GM18526 (cell line): Measurements from ENCODE around the gene PLIN1.

ENCODE experiments used
- POLR2A ChIP-seq: IDR thresholded peaks from 3 replicates; pipeline ENCODE4 v1.6.1; 2011; ENCODE audit not compliant: insufficient read length; ENCODE audit errors: extremely low read depth

PLIN1 gene

DNA sequence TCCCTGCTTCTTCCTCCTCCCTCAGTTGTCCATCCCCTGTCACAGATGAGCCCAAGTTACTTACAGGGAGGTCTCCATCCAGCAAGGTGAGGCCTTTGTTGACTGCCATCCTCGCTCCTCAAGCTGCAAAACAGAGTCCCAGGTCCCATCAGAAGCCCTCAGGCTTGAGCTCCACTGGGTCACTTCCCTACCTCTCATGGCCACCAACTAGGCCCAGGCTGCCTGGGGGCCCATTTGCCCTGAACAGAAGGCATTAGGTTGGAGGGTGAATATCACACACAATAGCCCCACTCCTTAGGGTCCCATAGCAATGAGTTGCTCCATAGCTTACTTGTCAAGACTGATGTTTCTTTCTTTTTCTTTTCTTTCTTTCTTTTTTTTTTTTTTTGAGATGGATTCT lies 1.8 kb downstream of the PLIN1 start:
- no peak for TF ChIP-seq POLR2A

GRCh38 chr15:89675606-89676005 lies 3.6 kb downstream of the PLIN1 start:
- TF ChIP-seq POLR2A, result no peak

GRCh38 chr15:89674526-89674925 lies 4.6 kb downstream of the PLIN1 start:
- TF ChIP-seq POLR2A, result no peak

DNA sequence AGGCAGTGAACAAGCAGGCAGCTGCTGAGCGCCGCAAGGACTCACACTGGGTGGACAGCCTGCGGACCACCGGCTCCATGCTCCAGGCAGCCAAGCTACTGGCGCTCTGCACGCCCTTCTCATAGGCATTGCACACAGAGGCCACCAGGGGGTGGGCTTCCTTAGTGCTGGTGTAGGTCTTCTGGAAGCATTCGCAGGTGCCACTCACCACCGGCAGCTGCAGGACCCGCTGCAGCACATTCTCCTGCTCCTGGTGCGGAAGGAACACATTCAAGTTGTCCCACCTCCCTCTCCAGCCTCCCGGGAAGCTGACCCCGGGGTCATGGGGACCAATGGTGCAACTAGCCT lies 6.0 kb downstream of the PLIN1 start:
- TF ChIP-seq POLR2A, result no peak

DNA sequence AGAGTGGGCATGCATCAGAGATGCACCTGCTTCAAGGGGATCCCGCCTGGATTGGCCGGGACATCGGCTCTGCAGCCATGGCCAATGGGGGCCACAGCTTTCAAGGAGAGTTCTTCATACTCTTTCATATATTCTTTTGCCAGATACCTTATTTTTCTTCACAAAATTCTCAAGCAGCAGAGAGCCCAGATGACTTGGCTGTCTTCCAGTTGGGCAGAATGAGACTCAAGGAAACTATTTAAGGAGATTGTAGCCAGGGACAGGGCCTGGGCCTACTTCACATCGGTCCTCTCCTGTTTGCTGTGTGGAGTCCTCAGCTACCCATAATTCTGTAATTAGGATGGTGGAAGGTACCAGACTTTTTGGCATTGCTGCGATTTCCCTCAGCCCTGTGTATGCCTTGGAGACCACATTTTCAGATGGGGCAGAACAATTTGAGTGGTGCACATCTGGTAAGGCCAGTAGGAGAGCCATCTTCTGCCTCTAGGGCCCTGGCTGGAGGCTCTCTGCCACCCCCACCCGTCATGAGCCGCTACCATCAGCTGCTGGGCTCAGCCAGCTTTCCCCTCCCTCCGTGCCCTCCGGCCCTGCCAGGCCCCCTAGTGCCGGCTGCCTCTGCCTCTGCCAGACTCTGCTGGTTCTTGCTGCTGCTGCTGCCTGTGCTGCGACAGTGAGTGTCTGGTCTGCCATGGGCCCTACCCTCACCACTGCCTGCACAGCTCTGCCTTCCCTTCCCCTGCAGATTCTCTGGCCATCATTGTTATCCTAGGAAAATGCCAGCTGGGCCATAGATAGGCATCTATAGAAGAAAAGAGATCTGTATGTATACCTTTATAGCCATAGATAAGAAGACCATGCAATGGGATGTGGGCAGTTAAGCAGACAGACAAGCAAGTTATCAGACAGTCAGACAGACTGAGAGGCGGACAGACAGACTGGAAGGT lies 6.7 kb downstream of the PLIN1 start:
- TF ChIP-seq POLR2A, result no peak

- no peak for TF ChIP-seq POLR2A
Measured at GRCh38 chr15:89671687-89672086, 7.5 kb downstream of the PLIN1 start.

- TF ChIP-seq POLR2A, result no peak
Measured at GRCh38 chr15:89670971-89671560, 8.1 kb downstream of the PLIN1 start.

GRCh38 chr15:89669941-89670340 lies 9.2 kb downstream of the PLIN1 start:
- no peak for TF ChIP-seq POLR2A

DNA sequence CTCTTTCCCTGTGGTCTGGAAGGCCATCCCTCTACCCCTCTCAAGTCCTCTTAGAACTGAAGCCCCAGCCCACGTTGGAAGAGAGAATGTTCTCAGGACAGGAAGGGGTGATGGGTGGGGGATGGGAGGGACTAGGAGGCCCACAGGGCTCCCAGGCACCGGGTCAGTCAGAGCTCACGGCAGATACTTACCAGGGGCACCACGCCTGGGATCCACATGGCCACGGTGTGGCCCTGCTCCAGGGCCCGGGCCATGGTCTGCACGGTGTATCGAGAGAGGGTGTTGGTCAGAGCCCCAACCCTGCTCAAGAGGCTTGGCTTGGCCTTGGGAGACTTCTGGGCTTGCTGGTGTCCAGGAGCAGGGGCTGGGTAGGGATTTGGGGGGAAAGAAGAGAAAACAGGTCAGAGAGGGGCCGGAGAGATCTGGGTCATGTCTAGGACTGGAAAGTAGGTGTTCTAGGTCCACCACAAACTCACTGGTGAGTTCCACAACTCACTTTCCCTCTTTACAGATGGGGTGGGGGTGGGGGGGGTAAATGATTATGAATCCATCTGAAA lies 9.8 kb downstream of the PLIN1 start:
- TF ChIP-seq POLR2A, result no peak

DNA sequence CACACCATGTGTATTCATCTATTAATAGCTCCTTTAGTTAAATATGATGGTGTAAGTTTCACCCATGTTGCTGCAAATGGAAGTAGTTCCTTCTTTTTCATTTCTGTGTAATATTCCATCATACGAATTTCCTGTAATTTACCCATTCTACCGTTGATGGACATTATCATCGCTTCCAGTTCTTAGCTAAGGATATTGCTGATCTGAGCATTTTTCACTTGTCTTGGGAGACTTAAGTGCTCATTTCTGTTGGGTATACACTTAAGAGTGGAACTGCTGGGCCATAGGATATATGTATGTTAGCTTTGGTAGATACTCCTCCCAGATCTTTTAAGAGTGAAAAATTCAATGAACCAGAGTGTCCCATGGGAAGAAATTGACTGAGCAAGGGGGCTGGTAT lies 11.0 kb downstream of the PLIN1 start:
- TF ChIP-seq POLR2A, result no peak

- no peak for TF ChIP-seq POLR2A
Measured at GRCh38 chr15:89667706-89667960, 11.5 kb downstream of the PLIN1 start.

DNA sequence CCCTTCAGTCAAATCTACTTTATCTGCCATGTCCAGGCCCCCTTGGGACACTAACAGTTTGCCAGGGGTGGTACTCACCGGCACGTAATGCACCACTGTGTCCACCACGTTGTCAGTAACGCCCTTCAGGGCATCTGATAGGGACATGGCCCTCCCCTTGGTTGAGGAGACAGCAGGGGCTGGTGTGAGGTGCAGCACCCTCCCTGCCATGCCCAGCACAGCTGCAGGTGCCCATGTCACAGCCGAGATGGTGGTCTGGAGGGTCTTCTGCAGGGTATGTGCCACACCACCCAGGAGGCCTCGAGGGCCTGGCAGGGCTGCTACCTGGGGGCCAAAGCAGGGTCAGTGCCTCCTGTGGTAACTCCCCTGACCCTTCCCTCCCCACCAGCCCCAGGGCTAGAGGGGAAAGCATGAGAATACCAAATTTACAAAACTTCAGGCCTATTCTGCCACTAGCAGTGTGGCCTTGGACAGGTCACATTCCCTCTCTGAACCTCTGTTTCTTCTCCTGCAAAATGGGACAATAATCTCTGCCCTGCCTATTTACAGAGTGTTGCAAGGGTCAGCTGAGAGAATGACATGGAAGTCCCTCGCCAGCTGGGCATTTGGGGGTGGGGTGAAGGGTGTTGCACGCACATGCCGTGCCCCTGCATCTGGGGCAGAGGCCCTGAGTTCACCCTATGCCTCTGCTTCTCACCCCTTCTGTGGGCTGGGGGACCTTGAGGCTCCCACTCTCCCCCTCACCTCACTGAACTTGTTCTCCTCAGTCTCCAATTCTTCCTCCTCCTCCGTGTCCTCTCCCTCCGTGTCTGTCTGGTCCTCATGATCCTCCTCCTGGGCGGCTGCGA lies 12.1 kb downstream of the PLIN1 start:
- TF ChIP-seq POLR2A, result no peak

- TF ChIP-seq POLR2A, result no peak
Measured at GRCh38 chr15:89666184-89666857, 12.8 kb downstream of the PLIN1 start.

DNA sequence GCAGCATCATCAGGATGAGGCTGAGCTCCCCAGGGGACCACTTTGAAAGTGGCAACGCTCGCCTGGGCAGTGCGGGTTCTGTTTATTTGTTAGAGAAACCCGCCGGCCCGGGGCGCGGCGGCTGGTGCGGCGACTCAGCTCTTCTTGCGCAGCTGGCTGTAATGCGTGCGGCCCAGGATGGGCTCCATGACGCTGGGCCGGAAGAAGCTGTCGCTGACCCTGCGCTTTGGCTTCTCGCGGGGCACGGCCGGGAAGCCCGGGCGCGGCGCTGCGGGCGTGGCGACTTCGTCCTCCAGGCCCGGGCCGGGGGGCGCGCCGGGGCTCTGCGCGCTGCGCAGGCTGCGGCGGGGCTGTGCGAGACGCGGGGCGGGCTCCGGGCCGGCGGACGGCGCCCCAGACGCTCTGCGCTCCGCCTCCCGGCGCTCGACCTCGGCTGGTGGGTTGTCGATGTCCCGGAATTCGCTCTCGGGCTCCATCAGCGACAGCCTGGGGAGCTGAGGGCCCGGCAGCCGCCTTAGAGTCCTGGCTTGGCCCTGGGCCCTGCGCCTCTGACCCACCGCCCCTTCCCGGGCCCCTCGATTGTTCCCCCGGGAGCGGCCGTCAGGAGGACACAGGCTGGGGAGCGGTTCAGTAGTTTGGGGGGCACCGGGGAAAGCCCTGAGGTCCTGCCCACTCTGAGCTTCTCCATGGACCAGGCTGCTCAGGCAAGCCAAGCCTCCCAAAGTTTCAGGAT lies 13.6 kb downstream of the PLIN1 start:
- TF ChIP-seq POLR2A, result no peak

DNA sequence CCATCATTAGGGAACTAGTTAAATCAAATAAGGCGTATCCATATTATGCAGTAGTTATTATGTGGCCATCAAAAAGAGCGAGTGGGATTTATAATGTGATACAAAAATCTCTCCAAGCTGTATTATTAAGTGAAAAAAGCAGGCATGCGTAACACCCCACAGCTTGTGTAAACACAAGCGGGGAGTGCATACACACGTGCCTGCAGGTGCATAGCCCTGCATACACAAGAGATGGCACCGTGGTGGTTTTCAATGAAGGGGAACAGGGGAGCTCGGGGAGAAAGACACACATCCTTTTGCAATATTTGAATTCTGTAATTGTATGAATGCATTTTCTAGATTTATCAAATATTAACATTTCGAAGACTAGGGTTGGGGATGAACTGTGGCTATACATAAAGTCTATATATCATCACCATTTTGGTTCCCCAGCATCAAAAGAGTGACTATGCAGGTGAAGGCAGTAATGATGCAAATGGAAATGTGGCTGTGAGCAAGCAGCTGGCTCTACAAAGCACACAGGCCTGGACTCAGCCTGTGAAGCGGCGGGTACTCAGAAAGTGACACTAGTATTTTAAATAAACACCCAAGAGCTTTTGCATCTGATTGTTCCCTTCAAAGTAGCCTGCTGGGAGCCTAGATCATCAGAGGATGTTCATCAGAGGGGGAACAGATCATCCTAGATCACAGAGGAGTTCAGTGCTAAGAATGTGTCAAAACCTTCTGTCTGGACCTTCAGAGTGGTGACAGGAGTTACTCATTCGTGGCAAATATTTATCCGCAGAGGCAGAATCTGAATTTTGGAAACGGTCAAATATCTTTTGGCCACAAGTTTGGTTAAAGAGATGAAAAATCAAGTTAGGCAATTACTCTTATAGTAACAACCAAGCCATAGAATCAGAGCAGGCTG lies 14.5 kb downstream of the PLIN1 start:
- TF ChIP-seq POLR2A, result no peak
